Measurements from ENCODE around the gene CBX2.

CBX2 gene

DNA sequence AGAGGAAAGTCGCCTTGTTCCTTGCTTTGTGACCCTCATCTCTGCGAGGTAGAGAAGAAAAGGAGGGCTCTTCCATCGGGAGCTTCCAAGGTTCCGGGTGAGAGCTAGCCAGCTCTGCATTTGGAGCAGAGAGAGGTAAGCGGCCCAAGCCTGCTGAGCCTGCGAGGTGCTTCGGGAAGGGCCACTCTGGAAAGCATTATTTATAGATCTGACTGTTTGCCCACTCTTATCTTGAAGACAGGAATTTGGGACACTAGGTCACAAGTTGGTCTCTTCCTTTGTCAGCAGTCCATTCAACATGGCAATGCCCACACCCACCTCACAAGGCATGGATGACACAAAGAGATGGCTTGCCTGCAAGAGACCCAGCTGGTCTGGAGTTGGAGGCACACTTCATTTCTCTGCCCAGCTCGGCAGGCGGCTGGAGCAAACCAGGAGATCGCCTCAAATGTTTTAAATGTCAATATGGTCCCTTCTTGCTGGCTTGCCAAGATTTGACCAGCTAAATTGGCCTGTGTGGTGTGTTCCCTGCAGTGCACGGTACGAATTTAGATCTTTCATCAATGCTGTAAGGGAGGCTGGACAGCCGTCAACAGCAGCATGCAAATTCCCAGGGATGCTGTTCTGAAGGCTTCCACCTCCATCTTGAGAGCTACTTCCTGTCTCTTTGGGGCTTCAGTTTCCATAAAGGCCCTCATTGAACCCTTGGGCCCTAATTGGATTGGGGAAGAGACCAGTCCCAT lies 41.8 kb downstream of the CBX2 start:
- DNase-seq (ENCODE audit: insufficient read length, low spot score) (no peak), FAIRE-seq (no peak)
- TF ChIP-seq CTCF (IDR thresholded peaks at IDR 0.05; ENCODE audit: insufficient read depth, missing control alignments), result no peak

- FAIRE-seq (no peak), DNase-seq (ENCODE audit: insufficient read length, low spot score) (no peak)
- no peak for TF ChIP-seq CTCF (IDR thresholded peaks at IDR 0.05; ENCODE audit: insufficient read depth, missing control alignments)
Observed at GRCh38 chr17:79820959-79821330, 43.0 kb downstream of the CBX2 start.

DNA sequence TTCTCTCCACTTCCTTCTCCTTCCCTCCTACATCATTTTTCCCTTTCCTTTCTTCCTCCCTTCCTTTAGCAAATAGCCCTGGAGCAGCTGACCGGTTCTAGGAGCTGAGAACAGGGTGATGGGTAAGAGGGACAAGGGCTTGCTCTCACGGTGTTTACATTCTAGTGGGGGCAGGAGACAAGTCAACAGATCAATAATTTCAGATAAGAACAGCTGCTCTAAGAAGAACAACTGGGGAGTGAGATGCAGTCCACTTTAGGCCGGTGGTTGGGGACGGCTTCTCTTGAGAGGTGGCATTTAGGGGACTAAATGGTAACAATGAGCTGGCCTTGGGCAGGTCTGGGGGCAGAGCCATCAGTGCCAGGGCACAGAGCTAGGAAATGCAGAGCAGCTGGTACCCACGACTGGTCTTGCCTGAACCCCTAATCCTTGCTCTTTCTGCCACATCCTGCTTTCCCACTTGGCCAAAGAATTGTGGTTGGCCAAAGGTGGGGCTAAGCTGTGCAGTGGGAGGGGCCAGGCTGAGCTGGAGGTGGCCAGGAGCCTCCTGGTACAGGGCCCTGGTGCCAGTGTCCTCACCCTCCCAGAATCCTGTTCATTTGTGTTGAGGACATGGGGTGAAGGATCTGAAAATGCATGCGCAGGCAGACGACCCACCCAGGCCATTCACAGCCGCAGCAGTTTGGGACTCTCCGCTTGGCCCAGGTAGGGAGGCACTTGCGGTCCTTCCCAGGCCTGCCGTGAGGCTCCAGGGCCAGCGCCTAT lies 43.6 kb downstream of the CBX2 start:
- FAIRE-seq, result no peak
- TF ChIP-seq CTCF (IDR thresholded peaks at IDR 0.05; ENCODE audit: insufficient read depth, missing control alignments), result no peak
- DNase-seq (ENCODE audit: insufficient read length, low spot score), result no peak

DNA sequence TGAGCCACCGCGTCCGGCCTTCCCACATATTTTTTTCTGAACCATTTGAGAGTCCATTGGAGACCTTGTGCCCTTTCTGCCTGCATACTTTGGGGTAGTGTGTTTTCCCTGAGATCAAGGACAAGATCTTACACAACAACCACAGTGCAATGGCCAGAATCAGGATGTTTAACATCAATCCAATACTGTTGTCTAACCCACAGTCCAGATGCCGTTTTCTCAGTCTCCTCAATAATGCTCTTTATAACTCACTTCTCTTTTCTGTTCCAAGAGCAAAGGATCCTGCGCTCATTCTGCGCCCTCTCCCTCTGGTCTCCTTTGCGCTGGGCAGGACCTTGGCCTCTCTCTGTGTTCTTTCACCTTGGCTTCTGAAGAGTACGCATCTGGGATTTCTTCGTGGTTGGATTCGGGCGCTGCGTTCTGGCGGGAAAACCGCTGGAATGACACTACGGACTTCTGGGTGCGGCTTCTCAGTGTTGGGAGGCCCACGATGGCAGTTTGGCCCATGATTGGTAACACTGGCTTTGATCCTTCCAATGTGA lies 44.7 kb downstream of the CBX2 start:
- no peak for FAIRE-seq
- DNase-seq (ENCODE audit: insufficient read length, low spot score), result no peak
- no peak for TF ChIP-seq CTCF (IDR thresholded peaks at IDR 0.05; ENCODE audit: insufficient read depth, missing control alignments)

GRCh38 chr17:79824234-79824633 lies 46.3 kb downstream of the CBX2 start:
- no peak for DNase-seq (ENCODE audit: insufficient read length, low spot score)
- no peak for TF ChIP-seq CTCF (IDR thresholded peaks at IDR 0.05; ENCODE audit: insufficient read depth, missing control alignments)
- FAIRE-seq, result no peak

GRCh38 chr17:79824893-79825579 lies 47.1 kb downstream of the CBX2 start:
- no peak for FAIRE-seq
- TF ChIP-seq CTCF (IDR thresholded peaks at IDR 0.05; ENCODE audit: insufficient read depth, missing control alignments), result no peak

More at GRCh38 chr17:79824893-79825579, 47.1 kb downstream of the CBX2 start:
- no peak for DNase-seq (ENCODE audit: insufficient read length, low spot score)
